HG03060 (cell line): ENCODE data around the gene RHOB.
"Not testable (repeated sequence)": the region's sequence is repeated elsewhere in the genome, so short reads cannot be mapped to it uniquely, and the experiment has no call there.

Source experiments
- ATAC-seq: cut with Tn5 transposase; IDR thresholded peaks from one replicate; pipeline ENCODE4 v1.9.1; 2021; ENCODE audit warnings: low read depth, moderate number of reproducible peaks; ENCODE audit not compliant: unreplicated experiment

The RHOB gene

GRCh38 chr2:20451761-20452499 lies 5.1 kb downstream of the RHOB start:
- no peak for ATAC-seq

GRCh38 chr2:20452551-20452950 lies 5.7 kb downstream of the RHOB start:
- ATAC-seq: no peak

- ATAC-seq: no peak
Observed at GRCh38 chr2:20453087-20453486, 6.2 kb downstream of the RHOB start.

DNA sequence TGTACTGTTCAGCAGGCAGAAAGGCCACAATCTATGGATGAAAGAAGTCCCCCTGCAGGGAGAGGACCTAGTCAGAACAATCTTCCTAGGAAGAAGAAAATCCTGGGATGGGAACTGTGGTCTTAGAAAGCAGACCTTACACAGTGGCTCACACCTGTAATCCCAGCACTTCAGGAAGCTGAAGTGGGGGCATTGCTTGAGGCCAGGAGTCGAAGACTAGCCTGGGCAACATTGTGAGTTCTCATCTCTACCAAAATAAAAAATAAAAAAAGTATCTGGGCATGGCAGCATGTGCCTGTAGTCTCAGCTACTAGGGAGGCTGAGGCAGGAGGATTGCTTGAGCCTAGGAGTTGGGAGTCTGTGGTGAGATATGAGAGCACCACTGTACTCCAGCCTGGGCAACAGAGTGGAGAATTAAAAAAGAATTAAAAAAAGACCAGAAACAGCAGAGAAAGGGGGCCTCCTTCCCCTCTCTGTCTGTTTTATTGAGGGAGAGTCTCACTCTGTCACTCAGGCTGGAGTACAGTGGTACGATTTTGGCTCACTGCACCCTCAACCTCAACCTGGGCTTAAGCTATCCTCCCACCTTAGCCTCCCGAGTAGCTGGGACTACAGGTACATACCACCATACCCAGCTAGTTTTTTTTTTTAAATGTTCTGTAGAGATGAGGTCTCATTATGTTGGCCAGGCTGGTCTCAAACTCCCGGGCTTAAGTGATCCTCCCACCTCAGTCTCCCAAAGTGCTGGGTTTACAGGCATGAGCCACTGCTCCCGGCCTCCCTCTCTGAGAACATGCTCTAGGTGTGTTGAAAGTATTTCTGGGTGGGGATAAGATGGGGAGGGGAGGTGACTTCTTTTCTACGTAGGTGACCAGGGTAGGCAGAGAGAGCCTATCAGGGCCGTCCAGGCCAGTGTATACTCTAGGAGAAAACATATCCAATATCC lies 7.4 kb downstream of the RHOB start:
- no peak for ATAC-seq

DNA sequence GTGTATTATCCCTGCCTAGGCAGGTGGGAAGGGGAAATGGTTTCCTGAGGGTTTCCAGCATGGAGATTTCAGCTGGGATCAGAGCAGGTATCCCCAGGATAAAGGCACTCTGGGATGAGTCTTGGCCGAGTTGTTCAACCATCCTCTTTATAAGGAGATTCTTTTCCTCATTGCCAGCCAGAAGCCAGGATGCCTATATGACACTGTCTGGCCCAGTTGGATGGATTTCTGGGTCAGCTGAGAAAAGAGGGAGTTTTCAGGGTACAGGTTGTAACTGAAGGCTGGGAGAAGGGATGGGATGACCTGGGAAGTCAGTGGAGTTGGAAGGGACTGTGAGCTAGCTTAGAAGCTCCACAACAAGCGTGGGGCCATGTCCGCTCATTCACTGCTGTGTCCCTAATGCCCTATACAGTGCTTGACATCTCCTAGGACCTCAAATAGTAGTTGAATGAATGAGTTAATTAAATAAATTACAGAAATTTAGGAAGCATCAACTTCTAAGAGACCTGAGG lies 8.3 kb downstream of the RHOB start:
- no peak for ATAC-seq

GRCh38 chr2:20456116-20456571 lies 9.3 kb downstream of the RHOB start:
- ATAC-seq: no peak

GRCh38 chr2:20456636-20457426 lies 10.0 kb downstream of the RHOB start:
- no peak for ATAC-seq

GRCh38 chr2:20457661-20458630 lies 11.1 kb downstream of the RHOB start:
- no peak for ATAC-seq

DNA sequence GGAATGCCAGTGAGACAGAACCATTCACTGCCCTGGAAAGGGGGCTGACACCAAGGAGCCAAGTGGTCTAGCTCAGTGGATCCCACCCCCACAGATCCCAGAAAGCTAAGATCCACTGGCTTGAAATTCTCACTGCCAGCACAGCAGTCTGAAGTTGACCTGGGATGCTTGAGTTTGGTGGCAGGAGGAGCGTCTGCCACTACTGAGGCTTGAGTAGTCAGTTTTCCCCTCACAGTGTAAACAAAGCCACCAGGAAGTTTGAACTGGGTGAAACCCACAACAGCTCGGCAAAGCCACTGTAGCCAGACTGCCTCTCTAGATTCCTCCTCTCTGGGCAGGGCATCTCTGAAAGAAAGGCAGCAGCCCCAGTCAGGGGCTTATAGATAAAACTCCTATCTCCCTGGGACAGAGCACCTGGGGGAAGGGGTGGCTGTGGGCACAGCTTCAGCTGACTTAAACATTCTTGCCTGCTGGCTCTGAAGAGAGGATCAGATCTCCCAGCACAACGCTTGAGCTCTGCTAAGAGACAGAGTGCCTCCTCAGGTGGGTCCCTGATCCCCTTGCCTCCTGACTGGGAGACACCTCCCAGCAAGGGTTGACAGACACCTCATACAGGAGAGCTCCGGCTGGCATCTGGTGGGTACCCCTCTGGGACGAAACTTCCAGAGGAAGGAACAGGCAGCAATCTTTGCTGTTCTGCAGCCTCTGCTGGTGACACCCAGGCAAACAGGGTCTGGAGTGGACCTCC lies 12.0 kb downstream of the RHOB start:
- ATAC-seq: not testable (repeated sequence)

GRCh38 chr2:20465716-20466394 lies 19.0 kb downstream of the RHOB start:
- no peak for ATAC-seq

DNA sequence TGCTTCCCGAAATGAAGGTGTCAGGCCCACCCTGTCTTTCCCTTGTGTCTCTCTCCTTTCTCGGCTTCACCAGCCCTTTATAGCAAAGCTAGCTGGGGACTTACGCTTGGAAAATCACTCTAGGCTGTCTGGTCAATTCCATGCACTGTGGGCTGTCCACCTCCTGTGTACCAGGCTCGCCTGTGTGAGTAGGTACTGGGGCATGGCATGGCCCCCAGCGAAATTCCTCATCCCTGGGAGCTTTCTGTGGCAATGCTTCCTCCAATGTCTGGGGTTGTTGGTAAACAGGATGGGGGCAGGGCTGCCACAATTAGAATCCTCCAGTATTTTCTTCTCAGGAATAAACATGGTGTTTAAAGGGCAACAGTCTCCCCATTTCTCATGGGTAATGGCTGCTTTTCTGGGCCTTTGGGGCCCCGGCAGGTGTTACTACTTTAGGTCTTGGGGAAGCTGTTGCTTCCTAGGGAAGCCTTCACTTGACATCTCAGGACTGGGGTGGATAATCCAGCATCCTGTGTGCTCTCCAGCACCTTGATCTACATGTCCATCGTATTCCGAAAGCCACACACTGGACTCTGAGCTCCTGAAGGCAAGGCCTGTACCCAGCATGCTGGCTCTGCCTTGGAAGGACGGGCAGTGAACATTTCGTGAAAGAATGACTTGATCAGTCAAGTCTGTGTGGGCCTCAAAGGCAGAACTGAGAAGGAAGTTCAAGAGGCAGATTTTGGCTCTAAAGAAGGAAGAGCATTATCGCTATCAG lies 21.1 kb downstream of the RHOB start:
- no peak for ATAC-seq

DNA sequence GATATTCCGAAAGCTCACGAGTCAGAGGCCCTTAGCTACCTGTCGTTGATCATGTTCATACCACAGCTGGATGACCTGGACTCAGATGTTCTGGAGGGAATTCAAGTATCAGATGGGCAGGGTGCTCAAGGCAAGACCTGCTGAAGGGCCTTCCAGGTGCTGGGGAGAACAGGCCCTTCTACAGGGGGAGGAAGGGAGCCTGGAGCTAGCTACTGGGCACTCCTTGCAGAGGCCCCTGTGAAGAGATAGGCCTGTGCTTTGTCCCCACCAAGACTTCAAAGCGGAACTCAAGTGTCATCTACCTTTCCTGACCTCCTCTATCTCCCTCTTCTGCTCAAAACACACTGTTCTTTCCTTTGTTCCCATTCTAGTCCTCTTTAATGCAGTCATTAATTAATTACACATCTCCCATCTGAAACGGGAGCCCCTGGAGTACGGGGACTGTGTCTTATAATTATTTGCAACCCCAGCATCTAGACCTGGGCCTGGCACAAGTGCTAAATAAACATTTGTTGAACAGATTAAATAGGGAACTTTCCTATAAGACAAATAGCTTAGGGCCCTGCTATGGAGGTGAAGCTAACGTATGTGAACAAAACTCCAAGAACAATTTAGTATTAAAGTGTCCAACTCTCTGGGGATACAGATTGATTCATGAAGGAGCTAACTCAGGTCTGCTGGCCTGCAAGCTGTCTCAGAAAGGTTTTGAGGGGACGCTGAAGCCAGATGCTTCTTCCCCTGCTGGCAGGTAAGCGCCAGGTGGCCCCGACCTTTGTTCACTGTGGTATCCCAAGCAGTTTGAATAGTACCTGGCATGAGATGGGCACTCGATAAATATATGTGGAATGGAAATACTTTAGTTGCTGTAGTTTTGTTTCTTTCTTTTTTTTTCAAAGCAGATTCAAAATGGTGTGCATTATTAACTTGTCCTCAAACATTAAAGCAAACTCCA lies 22.0 kb downstream of the RHOB start:
- ATAC-seq: no peak

- ATAC-seq: no peak
Observed at GRCh38 chr2:20469595-20469994, 22.7 kb downstream of the RHOB start.

DNA sequence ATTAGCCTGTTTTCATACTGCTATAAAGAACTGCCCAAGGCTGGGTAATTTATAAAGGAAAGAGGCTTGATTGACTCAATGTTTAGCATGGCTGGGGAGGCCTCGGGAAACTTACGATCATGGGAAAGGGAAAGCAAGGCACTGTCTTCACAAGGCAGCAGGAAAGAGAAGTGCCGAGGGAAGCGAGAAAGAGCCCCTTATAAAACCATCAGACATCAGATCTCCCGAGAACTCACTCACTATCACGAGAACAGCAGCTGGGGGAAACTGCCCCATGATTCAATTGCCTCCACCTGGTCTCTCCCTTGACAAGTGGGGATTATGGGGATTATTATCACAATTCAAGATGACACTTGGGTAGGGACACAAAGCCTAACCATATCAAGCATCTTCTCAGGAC lies 23.3 kb downstream of the RHOB start:
- ATAC-seq: no peak

DNA sequence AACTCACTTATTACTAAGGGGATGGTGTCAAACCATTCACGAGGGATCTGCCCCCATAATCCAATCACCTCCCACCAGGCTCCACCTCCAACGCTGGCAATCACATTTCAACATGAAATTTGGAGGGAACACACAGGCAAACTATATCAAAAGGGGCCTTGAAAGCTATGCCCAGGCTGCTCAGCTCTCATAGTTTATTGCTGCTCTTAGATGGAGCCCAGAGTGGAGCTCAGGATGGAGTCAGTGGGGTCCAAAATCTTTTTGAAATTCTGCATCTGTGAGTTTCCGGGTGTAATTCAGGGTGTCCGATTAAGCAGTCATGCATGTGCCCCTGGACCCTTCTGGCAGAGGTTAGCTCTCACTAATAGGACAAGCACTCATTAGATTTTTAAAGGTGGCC lies 24.3 kb downstream of the RHOB start:
- ATAC-seq: no peak

GRCh38 chr2:20471902-20472559 lies 25.2 kb downstream of the RHOB start:
- no peak for ATAC-seq
